Measurements from ENCODE around the gene HS6ST1.

DNA sequence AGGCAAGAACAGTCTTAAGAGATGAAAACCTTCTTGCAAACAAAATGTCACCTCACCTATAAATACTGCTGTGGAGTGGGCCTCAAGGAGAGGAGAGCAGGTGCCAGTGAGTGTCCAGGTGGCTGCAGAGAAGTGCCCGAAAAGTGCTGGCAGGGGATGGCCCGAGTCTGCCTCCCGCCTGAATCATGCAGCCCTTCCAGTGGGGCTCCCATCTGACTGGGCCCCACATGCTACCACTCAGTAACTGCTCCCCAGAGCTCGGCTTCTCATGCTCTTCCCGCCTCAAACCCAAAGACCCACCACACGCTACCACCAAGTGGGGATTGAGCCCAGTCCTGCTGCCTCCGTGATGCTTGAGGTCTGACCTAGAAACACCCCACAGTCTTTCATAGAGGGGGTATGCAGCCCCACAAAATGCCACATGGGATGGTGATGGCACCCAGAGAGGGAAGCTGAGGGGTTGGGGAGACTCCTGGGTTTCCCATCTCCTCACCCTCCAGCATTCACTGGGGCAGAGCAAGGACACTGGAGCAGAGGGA lies 7.4 kb downstream of the HS6ST1 start:
- TF ChIP-seq, protein P1, sequence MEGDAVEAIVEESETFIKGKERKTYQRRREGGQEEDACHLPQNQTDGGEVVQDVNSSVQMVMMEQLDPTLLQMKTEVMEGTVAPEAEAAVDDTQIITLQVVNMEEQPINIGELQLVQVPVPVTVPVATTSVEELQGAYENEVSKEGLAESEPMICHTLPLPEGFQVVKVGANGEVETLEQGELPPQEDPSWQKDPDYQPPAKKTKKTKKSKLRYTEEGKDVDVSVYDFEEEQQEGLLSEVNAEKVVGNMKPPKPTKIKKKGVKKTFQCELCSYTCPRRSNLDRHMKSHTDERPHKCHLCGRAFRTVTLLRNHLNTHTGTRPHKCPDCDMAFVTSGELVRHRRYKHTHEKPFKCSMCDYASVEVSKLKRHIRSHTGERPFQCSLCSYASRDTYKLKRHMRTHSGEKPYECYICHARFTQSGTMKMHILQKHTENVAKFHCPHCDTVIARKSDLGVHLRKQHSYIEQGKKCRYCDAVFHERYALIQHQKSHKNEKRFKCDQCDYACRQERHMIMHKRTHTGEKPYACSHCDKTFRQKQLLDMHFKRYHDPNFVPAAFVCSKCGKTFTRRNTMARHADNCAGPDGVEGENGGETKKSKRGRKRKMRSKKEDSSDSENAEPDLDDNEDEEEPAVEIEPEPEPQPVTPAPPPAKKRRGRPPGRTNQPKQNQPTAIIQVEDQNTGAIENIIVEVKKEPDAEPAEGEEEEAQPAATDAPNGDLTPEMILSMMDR (IDR thresholded peaks at IDR 0.05) = no peak
- TF ChIP-seq POLR2A (IDR thresholded peaks at IDR 0.05) = no peak
